Activated CD4-positive, alpha-beta T cell treated with anti-CD3 and anti-CD28 coated beads, Interleukin-2, Interleukin-6, amounts not matched to agents 100 ng/mL and 50 ng/mL, durations not matched to agents 16 hours and 8 hours (primary cell): Measurements from ENCODE around the gene MT1B.
"Not testable (repeated sequence)": the region's sequence is repeated elsewhere in the genome, so short reads cannot be mapped to it uniquely, and the experiment has no call there.

ENCODE experiments used
- DNase-seq: peaks from one replicate; pipeline ENCODE4 v3.0.0-alpha.2; 2020

MT1B gene

DNA sequence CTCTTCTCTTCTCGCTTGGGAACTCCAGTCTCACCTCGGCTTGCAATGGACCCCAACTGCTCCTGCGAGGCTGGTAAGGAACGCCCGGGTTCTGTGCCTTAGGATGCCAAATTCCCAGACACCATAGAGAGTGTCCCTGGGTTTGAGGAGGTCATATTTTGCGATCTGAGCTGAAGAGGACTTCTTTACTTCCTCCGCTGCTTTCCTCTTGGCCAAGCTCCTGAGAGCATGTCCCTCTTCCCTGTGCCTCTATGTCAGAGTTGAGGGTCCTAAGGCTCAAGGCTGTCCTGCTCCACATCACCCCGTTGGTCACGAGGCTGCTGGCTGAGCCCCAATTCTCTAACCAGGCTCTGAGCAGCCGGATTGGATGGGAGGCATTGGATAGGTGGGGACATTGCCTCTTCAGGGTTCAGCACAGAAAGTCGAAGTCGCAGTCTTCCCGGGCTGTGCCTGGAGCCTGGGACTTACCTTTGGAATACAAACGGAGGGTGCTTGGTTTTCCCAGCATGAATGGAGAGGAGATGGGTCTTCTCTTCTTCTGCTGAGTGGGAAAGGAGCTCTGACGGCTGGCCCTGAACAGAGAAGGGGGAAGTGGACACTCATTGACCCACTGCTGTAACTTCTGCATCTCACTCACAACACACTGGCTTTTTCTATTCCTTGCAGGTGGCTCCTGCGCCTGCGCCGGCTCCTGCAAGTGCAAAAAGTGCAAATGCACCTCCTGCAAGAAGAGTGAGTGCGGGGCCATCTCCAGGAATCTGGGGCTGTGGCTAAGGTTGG, 18.3 kb downstream of the MT1B start:
- DNase-seq: no peak

DNA sequence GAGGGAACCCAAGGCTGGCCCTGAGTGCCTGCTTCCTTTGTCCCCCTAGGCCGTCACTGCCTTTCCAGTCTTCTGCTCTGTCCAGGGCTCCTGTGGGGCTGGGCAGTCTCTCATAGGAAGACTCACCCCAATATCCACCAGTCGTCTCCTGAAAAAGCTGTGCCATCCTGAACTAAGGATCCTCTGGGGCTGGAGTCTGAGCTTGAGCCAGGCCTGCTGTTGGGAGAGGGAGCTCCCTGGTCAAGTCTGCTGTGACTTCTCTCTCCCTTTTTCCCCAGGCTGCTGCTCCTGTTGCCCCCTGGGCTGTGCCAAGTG, 18.9 kb downstream of the MT1B start:
- no peak for DNase-seq

DNA sequence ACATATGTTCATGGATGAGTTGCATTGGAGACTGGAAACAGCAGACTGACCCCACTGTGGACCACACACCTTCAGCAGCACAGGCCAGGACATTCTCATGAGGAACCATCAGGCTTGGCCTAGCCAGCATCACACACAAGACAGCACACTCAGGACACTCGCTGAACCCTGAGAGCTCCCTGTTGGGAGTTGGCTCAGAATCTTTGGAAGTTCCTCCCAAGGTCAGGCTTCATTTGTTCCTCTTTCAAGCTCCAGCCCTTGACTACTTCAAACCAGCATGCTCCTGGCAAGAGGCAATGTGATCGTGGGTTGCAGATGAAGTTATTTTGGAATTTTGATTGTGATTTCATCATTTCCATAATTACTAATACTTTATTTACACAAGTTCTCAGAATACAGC, 20.0 kb downstream of the MT1B start:
- not testable (repeated sequence) for DNase-seq

DNA sequence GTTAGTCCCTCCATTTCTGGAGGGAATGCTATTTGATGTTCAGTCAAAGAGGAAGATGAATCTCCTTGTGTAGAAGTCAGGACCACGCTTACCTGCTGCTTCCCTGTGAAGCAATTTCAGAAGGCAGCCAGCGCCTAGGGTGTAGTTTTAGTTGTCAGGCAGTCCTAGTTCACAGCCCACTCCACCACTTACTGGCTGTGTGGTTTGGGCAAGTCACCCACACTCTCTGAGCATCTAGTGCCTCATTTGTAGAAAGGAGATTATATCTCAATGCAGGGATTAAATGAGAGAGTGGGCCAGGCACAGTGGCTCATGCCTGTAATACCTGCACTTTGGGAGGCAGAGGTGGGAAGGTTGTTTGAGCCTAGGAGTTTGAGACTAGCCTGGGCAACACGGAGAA, 20.5 kb downstream of the MT1B start:
- DNase-seq: not testable (repeated sequence)

DNA sequence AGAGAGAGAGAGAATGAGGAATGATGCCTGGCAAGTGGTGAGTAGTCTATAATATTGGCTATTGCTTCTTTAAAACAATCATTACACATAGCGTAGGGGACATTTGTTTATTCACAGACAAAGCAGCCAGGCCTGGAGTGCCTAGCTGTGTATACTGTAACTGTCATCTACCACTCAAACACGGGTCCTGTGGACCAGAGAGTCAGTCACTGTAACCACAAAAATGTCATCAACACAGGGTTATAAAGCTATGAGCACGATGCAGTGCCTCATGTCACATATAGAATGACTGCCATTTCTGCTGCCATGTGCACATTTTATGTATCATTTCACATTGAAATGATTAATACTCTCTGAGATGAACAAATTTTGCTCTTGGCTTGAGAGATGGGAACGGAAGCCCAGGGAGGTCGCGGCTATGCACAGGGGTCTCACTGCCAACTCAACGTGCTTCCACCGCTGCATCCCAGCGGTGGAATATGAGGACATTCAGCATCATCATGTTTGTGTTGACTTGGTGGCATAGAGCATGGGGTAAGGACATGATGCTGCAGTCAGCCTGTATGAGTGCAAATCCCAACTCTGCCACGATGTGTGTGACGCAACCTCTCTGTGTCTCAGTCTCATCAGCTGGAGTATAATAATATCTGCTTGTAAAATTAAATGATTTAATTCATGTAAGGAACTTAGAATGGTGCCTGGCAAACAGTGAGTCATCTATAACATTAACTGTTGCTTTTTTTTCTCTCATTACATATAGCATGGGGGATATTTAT, 21.3 kb downstream of the MT1B start:
- no peak for DNase-seq

DNA sequence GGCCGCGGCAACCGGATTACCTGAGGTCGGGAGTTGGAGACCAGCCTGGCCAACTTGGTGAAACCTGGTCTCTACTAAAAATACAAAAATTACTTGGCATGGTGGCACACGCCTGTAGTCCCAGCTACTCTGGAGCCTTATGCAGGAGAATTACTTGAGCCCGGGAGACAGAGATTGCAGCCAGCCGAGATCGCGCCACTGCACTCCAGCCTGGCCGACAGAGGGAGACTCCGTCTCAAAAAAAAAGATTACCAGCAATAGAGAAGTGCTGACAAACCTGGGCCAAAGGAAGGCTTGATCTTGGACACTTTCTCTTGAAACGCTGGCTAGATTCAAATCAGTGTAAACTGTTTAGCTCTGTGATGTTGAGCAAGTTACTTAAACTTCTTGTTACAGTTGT, 22.2 kb downstream of the MT1B start:
- DNase-seq: peak; percentile 30

DNA sequence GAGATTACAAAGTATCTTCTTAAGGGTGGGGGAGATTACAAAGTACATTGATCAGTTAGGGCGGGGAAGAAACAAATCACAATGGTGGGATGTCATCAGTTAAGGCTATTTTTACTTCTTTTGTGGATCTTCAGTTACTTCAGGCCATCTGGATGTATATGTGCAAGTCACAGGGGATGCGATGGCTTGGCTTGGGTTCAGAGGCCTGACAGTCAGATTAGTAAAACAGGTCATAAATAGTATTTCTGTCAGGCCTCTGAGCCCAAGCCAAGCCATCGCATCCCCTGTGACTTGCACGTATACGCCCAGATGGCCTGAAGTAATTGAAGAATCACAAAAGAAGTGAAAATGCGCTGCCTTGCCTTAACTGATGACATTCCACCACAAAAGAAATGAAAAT, 22.9 kb downstream of the MT1B start:
- DNase-seq: not testable (repeated sequence)

DNA sequence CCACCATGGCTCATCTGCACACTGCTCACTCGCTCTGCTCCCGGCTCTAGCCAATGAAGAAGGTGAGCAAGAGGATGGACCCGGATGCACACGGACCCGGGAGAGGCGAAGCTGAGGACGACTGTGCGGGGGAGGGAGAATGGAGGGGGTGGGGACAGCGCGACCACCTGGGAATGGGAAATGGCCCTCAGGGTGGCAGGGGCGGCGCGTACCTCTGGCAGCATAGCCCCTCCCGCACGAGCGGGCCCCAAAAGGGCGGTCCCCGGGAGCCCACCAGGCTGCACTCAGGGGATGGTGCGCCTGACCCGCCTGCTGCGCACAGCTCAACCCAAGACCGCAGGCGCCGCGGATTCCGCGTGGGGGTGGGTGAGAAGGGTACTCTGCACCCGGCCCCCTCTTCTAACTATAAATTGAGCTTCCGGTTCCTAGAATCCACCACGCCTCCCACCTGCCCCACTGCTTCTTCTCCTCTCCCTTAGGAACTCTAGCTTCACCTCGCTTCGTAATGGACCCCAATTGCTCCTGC, 24.1 kb downstream of the MT1B start:
- DNase-seq: peak; percentile 20

DNA sequence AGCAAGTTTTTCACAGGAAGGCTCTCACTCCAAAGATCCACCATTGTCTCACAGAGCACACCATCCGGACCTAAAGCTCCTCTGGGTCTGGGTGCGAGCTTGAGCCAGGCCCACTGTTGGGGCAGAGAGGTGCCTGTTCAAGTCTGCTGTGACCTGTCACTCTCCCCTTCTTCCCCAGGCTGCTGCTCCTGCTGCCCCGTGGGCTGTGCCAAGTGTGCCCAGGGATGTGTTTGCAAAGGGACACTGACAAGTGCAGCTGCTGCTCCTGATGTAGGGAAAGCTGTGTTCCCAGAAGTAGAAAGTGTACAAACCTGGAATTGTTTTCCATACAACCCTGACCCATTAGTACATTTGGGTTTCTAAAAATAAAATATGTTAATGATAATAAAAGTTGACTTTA, 25.8 kb downstream of the MT1B start:
- DNase-seq: no peak

DNA sequence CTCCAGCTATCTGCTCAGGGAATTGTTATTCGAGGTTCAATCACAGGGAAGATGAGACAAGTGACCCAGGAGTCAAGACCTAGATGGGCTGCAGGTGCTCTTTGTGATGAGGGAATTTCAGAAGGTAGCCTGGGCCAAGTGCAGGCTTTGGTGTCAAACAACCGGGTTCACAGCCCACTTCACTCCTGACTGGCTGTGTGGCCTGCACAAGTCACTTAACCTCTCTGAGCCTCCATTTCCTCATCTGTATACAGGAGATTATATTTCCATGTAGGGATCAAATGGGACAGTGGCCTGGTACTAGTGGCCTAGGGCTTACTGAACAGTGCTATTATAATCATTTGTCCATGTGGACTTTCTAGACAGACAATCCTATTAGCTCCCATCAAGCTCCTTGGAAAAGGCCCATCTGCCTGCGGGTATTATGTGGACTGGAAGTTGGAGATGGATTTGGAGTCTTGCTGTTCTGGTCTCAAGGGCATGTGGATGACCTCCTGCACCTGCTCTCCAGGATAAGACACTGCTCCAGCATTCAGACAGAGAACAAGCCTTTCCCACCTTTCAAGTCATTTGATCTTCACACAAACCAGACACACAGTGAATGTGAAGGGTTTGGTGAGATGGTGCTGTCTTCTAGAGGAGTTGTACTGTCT, 27.5 kb downstream of the MT1B start:
- DNase-seq: no peak

DNA sequence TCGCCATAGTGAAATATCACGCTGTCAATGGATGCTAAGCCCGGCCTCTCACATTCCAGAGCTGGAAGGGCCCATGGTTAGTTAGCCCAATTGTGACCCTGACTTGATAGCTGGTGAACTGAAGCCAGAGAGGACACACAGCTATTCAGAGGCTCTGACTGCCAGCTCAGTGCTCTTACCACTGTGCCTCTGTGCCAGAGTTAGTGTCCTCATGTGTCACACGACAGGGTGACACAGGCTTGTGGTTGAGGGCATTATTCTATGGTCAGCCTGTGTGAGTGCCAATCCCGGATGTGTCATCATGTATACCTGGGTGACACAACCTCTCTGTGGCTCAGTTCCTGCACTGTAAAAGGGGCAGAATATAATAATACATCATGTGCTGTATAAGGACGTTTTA, 28.1 kb downstream of the MT1B start:
- peak; percentile 38 for DNase-seq

DNA sequence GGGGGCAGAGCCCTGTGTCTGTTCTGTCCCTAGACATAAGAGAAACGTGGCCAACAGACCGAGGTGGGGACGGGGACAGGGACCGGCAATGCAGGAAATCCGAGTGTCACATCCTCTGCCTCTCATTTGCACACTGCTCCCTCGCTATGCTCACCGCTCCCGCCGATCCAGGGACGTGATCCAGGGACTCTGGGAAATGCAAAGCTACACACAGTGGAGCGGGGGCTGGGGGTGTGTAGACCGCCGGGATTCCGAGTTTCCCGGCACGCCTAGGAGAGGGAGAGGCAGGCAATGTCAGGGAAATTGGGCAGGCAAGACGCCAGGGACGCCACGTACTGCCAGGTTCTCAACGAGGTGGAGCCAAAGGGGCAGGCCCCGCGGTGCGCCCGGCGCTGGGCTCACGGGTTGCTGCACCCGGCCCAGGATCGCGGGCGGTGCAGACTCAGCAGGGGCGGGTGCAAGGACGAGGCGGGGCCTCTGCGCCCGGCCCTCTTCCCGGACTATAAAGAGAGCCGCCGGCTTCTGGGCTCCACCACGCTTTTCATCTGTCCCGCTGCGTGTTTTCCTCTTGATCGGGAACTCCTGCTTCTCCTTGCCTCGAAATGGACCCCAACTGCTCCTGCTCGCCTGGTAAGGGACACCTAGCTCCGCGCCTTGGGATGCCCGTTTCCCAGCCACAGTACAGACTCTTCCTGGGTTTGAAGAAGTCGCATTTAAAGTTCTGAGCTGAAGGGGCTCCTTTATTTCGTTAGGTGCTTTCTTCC, 30.4 kb downstream of the MT1B start, which contains the start of gene MT1X:
MT1X (plus strand) TSS at position 532 of the 764 bp plus-strand sequence; CDS start at position 603, 71 bp downstream.
- peak; percentile 93 for DNase-seq

DNA sequence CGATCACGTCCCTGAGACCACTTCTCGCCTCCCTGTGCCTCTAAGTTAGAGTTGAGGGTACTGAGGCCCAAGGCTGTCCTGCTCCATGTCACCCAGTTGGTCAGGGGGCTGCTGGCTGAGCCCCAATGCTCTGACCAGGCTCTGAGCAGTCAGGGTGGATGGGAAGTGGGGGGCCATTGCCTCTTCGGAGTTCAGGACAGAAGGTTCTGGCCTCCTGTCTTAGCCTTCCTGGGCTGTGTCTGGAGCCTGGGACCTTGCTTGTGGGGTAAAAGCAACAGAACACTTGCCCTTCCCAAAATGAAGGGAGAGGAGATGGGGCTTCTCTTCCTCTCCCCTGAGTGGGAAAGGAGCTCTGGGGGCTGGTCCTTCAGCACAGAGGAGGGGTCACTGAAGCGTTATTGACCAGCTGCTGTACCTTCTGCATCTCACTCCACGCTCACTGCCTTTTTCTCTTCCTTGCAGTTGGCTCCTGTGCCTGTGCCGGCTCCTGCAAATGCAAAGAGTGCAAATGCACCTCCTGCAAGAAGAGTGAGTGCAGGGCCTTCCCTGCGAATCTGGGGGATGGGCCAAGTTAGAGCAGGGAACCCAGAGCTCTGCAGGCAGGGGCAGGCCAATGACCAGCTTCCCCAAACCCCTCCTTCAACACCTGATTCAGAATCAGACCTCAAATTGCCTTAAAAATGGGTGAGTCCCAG, 31.2 kb downstream of the MT1B start:
- peak; percentile 14 for DNase-seq

DNA sequence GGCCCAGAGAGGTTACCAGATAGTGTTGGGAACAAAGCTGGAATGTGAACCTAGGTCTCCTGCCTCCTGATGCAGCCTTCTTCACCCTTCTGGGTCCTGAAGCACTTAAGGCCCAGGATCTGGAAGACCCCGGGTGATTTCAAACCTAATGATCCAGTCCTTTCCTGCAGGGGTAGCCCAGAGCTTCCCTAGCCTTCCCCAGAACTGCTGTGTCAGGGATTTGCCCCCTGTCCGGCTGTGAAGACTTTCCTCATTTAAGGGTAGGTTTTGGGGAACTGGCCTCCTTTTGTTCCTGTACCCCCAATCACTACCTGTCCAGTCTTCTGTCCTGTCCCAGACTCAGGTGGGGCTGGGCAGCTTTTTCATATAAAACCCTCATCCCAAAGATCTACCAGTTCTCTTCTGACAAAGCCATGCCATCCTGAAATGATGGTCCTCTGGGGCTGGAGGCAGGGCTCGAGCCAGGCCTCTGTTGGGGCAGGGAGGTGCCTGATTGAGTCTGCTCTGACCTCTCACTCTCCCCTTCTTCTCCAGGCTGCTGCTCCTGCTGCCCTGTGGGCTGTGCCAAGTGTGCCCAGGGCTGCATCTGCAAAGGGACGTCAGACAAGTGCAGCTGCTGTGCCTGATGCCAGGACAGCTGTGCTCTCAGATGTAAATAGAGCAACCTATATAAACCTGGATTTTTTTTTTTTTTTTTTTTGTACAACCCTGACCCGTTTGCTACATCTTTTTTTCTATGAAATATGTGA, 31.9 kb downstream of the MT1B start:
- DNase-seq: no peak

DNA sequence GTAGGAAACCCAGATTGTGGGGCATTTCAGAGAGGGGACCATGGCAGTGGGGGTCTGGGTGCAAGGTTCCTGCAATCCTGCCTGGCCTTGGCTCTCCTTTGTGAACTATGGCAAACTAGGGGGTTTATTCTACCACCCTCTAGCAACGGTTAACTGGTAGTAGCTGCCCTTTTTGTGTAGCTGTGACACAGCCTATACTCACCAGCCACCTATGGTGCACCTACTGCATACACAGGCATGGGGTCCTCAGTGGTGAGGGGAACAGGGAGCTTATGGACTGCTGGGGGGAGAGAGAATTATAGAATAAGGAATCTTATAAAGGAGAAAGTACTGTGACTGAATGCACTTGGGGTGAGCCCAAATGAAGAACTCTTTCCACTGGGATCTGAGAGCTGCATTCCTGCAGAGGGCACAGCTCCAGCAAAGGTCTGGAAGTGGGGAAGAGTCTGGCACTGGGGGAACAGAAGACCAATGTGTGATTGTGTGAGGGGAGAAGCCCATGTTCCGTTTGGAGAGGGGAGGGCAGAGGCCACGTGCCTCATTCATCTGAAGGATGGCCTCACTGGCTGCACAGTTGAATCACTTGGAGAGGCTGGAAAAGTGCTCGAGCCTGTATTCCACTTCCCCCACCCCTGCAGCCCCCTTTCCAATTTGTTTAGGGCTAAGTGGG, 32.7 kb downstream of the MT1B start:
- no peak for DNase-seq

DNA sequence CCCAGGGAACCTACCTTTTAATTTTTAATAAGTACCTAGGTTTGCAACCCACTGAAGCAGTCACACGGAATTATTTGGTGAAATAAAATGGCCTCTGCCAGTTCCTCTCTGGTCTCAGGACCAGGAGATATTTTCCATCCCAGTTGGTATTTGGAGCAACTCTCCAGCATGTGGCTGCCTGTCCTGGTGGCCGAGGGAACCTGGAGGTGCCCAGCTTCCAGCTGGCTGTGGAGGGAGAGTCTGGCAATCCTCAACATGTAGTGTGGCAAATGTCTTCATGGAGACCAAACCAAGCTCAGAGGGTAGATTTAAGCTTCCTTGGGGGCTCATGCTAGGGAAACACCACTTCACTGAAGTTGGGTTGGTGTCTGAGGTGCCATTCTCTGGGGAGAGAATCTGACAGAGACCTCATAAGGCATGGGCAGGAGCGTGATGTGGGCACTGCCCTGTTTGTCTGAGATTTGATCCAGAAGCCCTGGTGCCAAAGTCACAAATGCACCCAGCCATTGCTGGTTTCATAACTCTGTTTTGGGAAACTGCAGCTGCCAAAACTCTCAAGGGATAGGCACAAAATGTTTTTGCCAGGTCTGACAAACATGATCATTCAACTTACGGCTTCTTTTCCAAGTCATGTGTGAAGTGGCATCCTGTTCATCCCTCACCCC, 33.4 kb downstream of the MT1B start:
- DNase-seq: no peak

DNA sequence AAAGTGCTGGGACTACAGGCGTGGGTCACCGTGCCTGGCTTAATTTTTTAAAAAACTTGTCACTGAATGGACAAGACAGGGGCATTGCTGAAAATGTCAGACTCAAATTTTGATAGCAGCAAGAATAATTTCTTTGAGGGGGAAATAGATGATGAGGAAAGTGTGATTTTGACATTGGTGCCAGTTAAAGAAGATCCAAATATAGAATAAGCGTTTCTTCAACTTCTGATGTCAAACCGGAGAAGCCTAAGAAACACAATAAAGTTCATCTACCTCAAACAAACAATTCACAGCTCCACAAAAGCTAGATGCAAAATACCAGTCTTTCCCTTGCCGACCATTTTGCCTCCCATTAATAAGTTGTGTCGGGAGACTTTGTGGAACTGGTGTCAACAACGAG, 35.1 kb downstream of the MT1B start:
- no peak for DNase-seq

DNA sequence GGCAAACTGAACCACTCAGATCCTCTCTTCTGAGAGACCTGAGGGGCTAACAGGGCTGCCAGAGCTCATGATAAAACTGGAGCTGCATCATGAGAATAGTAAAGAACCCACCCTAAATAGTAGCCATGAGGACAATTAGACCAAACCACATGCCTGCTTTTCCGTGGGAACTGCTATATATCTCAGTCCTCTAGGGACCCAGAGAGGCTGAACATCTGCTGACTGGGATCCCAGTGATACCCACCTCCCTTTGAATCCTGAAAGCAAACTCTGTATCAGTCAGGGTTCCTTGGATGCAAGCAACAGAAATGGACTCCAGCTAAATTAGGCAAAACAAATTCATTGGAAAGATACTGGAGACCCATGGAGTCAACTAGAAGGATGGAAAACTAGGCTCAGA, 37.1 kb downstream of the MT1B start:
- no peak for DNase-seq

DNA sequence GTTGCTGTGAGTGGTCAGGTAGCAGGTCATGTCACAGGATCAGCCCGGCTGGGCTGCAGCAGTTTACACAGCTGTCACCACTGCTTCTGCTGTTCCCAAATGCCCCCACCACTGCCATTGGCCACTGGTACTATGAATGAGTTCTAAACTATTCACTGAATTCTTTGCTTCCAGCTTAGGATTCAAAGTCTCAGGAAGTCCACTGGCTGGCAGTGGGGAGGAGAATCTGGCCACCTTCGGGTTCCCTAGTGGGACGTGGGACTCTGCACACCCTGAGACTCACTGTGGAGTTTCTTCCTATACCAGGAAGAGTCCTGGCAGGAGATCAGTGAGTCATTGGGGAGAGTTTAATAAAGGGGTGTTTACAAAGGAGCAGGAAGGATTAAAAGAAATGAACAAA, 37.5 kb downstream of the MT1B start:
- no peak for DNase-seq

DNA sequence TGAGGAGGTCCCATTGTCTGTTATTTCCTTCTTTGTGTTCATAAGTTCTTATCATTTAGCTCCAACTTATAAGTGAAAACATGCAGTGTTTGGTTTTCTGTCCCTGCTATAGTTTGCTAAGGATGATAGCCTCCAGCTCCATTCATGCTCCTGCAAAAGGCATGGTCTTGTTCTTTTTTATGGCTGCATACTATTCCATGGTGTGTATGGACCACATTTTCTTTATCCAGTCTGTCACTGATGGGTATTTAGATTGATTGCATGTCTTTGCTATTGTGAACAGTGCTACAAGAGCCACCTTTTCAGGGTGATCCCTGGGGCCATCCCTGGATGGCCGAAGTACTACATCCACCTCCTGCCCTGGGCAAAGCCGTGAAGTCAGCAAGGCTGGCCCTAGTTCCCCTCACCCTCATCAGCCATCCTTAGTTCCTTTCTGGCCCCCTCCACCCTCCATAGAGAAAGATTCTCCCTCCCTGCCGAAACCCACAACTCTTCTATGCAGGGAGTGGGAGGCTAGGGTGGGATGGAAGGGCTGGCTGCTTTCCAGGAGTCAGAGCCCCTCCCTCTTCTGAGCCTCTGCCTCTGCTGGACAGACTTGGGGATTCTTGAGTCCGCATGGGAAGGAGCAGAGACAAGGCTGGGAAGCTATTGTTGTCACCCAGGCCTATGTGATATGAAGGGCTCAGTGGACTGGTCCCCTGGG, 38.9 kb downstream of the MT1B start:
- no peak for DNase-seq
